IPS DF 4.7 (cell line): ENCODE results near the gene C2orf92.
A peak's percentile ranks its signal among the peaks of the same experiment; 100 is the strongest.

Experiments
- DNase-seq: peaks from one replicate; pipeline ENCODE4 v3.0.0-alpha.2; 2013; ENCODE audit warnings: low spot score; ENCODE audit errors: extremely low read depth

Gene C2orf92

GRCh38 chr2:97728091-97728731 is 58.7 kb downstream of the C2orf92 start:
- no peak for DNase-seq

- no peak for DNase-seq
Measured at GRCh38 chr2:97730245-97730644, 60.7 kb downstream of the C2orf92 start.

DNA sequence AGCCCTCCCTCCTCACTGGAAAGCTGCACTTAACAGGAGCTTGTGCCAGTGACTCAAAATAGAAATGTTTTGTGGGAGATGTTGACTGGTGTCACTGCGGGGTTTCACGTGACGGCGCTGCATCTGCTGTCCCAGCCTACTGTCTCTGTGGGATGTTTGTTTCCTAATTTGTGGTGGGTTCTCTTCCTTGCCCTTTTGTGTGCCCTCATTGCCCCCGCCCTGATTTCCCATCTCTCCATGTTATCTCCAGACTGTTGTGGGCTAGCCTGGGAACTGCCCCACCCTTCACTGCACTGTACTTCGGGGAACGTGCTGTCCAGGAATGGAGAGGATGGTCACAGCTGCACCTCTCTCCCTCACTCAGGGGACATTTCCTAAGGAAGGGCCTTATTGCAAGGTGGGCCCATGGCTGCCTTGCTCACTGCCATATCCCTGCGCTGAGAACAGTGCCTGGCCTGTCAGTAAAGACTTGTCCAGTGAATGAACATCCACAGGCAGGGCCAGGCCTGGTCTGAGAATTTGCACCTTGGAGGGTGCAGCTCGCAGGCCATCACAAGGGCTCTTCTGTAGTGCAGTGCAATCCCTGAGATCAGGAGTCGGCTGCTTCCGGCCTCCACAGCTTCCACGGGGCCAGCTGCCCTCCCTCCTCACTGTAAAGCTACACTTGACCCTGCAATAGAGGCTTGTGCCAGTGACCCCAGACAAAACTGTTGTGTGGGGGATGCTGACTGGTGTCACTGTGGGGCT is 61.9 kb downstream of the C2orf92 start:
- no peak for DNase-seq

DNA sequence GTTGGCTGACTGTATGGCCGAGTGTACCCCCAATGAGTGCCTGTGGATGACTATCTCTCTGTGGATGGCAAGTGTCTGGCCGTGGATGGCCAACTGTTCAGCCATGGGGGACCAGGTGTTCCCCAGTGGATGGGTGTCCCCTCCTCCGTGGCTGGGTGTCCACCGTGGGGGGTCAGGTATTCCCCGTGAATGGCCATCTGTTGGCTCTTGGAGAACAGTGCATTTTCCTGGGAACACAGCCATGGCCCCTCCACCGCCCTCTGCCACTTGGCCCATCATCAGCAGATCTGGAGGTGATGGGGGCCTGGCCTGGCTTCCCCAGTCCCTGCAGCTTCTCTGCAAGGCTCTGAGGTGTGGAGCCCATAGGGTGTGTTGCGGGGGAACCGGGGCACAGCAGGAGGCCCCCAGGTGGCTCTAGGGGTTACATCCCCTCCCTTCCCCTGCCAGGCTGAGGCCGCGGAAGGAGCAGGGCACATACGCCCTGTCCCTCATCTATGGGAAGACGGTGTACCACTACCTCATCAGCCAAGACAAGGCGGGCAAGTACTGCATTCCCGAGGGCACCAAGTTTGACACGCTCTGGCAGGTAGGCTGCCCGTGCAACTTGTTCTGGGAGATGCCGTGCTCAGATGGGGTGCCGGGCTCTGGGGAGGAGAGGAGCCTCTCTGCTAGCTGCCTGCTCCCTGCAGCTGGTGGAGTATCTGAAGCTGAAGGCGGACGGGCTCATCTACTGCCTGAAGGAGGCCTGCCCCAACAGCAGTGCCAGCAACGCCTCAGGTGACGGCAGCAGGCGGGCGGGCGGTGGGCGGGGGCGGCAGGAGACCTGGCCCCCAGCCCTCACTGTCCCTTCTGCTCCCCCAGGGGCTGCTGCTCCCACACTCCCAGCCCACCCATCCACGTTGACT is 63.2 kb downstream of the C2orf92 start:
- no peak for DNase-seq

- no peak for DNase-seq
Measured at GRCh38 chr2:97733341-97734035, 64.0 kb downstream of the C2orf92 start.

DNA sequence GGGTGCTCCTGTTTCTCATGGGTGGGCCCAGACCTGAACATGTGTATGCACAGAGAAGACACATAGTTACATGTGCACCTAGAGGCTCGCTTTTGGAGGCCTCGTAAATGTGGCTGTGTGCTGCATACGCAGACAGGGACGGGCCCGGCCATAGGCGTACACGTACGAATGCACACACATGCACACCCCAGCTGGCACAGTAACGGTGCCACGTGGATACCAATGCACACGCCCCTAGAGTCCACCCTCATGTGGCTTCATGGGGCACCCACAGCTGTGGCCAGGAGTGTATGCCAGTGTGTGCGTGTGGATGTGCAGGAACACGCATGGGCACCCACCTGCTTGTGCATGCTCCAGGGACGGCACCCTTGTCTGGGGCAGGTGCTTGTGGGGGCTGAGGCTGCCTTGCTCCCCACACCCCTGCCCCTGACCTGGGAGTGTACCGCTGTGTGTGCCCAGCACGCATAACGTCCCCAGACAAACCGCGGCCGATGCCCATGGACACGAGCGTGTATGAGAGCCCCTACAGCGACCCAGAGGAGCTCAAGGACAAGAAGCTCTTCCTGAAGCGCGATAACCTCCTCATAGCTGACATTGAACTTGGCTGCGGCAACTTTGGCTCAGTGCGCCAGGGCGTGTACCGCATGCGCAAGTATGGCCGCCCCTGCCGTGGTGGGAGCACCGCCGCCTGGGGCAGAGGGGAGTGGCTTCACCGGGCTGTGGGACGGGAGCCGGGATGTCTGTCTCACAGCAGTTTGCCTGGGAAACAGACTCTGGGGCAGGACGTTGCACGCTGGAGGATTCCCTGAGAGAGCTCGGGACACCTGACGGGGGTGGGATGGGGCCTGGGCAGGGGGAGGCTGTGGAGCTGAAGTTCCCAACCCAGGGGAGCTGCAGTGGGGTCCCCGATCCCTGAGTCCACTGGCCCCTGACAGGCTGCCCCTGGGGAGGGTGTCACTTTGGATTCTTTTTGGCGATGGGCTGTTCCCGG is 64.8 kb downstream of the C2orf92 start:
- no peak for DNase-seq

GRCh38 chr2:97735161-97735561 is 65.6 kb downstream of the C2orf92 start:
- DNase-seq: no peak

GRCh38 chr2:97736185-97736584 is 66.7 kb downstream of the C2orf92 start:
- DNase-seq: no peak

GRCh38 chr2:97736608-97737330 is 67.3 kb downstream of the C2orf92 start:
- no peak for DNase-seq

- no peak for DNase-seq
Measured at GRCh38 chr2:97737421-97738178, 68.1 kb downstream of the C2orf92 start.

DNA sequence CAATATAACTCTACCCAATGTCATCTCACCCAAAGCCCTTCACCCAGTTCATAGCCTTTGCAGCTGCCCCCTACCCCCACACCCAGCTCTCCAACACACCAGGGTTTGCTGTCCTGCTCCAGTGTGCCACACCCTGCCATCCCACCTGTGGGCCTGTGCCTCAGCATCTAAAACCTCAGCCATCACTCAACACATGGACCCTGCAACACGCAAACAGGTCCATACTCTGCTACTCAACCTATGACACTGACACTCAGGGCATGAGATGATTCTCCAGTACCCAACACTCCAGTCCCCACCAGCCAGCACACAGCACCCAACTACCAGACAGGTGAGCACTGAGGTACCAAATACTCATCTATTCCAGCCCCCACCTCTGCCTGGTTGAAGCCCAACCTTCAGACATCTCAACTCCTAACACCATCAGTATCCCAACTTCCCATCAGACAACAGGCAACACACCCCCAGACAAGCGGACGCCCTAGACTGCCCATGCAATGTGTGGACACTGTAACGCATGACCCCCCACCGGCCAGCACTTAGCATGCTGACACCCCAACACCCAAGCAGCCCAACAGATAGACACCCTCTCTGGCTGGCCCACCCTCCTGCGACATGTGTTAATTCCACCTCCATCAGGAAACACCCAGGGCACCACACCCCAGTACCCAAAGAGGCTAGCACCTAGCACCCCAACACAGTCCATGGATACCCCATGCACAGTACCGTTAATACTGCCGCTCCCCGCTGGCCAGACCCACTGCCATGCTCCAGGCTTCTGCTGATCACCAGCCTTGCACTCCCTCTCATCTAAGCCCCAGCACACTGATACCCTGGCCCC is 68.9 kb downstream of the C2orf92 start:
- no peak for DNase-seq

GRCh38 chr2:97739020-97739892 is 69.7 kb downstream of the C2orf92 start:
- no peak for DNase-seq

DNA sequence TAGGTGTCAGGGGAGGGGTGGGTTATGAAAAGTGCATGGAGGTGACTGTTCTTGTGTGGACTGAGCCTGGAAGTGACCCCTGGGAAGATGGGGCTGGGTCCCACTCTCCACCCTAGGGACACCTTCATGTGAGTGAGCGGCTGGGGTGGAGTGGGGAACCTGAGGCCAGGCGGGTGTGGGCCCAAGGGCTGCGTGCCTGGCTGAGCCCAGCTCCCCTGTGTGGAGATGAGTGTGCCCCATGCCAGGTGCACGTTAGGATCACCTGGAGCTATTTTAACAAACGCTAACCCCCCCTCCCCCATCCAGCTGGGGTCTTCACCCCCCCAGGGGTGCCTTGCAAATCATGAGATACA is 70.4 kb downstream of the C2orf92 start:
- DNase-seq: no peak

DNA sequence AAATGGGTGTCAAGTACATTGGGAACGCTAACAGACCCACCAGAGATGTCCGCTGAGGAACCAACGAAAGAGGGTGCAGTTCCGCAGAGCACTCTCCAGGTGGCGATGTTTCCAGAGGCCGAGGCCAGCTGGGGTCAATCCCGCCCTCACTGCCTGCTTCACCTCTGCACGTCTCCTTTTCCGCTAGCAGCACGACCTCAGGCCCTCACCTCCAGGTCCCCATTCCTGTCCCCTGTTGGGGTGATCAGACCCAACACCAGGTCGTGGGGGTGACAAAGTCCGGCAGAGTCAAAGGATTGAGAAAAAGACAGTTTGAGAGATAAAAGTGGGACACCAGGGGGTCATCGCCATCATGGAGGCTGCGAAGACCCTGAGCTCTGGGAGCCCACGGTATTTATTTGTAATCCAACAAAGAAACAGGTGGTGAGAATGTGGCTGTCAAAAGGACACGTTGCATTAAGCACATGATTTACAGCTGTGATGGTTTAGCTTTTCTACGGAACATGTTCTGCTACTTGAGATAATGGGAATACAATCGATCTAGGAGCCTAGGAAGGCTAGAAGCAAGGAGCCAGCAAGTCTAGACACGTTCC is 71.2 kb downstream of the C2orf92 start:
- DNase-seq: peak; percentile 60

- DNase-seq: no peak
Measured at GRCh38 chr2:97741251-97741650, 71.7 kb downstream of the C2orf92 start.

GRCh38 chr2:97741686-97742085 is 72.2 kb downstream of the C2orf92 start:
- DNase-seq: no peak

GRCh38 chr2:97742381-97742847 is 72.9 kb downstream of the C2orf92 start:
- no peak for DNase-seq
